SK-N-MC (cell line): ENCODE measurements around the gene HES7.

Experiments
- EZH2 ChIP-seq: fragments of 200-600 bp; sonication (generic); IDR thresholded peaks from one replicate; pipeline ENCODE4 v1.6.1; 2017; ENCODE audit warnings: antibody characterized with exemption
- FOXP2 ChIP-seq: optimal IDR thresholded peaks from 2 replicates; pipeline ENCODE3; 2011; ENCODE audit warnings: mild to moderate bottlenecking, moderate library complexity; ENCODE audit not compliant: insufficient read depth; ENCODE audit errors: extremely low read length, control extremely low read depth
- POLR2AphosphoS5 ChIP-seq: IDR thresholded peaks from 2 replicates; pipeline ENCODE4 v1.6.1; 2012; ENCODE audit warnings: mild to moderate bottlenecking, low read depth, low read length, borderline replicate concordance

GRCh38 chr17:8143581-8144400 is 19.9 kb upstream of the HES7 start:
- TF ChIP-seq POLR2AphosphoS5 (no peak), FOXP2 (no peak), EZH2 (no peak)
